H1 (cell line): ENCODE results near the gene TOP1.

Experiments
- CTCF ChIP-seq, 3 experiments: IDR thresholded peaks; 1 replicate in 2 of 3; 2 replicates in 1 of 3; pipeline versions ENCODE4 v1.5.1 to v1.6.1; 2011; ENCODE audit warnings: low read length in 3 of 3, mild to moderate bottlenecking in 3 of 3, inconsistent platforms in 2 of 3, low read depth in 1 of 3, moderate library complexity in 1 of 3; ENCODE audit not compliant: insufficient read depth in 1 of 3; ENCODE audit errors: control extremely low read depth in 1 of 3
- PHF8 ChIP-seq: fragments of 200-600 bp; sonication (generic); conservative IDR thresholded peaks from 2 replicates; pipeline ENCODE4 v1.7.1; 2012; ENCODE audit warnings: low read depth, mild to moderate bottlenecking, inconsistent platforms, low read length, moderate library complexity

GRCh38 chr20:41161886-41162285 is 133.3 kb downstream of the TOP1 start:
- no peak for TF ChIP-seq PHF8
- TF ChIP-seq CTCF (IDR thresholded peaks at IDR 0.05; ENCODE audit: control extremely low read depth in 1 of 3, insufficient read depth in 1 of 3, low read depth in 1 of 3, low read length in 3 of 3) = no peak
